CD4-positive, alpha-beta T cell treated with Interleukin-10 for 1 hour (primary cell): ENCODE data around the gene SPTLC2.
A peak's percentile ranks its signal among the peaks of the same experiment; 100 is the strongest.

Experiments used
- DNase-seq: peaks from one replicate; pipeline ENCODE4 v3.0.0-alpha.2; 2020

SPTLC2 gene

DNA sequence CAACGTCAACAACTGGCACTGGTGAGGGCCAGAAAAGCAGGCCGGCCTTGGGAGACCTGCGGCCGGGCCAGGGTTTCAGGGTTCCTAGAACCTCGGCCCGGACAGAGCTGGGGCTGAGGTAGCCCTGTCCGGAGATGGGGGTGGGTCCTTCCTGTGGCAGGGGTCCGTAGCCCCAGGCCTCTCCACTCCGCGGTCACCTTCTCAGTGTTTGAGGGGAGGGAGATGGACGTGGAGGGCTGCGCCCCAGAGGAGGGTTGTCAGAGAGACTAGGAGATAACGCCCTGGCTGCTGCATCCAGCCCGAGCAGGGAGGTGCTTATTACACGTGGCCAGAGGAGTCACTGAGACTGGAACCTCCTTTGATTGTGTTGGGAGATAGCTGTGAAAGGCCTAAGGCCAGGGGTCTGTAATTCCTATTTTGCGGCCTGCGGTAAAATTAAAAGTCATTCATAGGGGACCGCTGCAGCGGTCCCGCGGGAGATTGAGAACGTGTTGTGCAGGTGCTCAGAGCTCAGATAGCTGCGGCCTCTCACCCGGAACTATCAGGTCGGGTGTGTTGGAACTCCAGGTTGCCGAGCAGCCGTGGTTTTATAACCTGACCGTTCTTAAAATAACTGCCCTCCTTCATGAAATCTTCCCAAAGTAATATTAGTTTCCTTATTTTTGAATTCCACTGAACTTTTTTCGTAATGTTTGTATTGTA, 158.0 kb downstream of the SPTLC2 start:
- DNase-seq, result peak; percentile 37

DNA sequence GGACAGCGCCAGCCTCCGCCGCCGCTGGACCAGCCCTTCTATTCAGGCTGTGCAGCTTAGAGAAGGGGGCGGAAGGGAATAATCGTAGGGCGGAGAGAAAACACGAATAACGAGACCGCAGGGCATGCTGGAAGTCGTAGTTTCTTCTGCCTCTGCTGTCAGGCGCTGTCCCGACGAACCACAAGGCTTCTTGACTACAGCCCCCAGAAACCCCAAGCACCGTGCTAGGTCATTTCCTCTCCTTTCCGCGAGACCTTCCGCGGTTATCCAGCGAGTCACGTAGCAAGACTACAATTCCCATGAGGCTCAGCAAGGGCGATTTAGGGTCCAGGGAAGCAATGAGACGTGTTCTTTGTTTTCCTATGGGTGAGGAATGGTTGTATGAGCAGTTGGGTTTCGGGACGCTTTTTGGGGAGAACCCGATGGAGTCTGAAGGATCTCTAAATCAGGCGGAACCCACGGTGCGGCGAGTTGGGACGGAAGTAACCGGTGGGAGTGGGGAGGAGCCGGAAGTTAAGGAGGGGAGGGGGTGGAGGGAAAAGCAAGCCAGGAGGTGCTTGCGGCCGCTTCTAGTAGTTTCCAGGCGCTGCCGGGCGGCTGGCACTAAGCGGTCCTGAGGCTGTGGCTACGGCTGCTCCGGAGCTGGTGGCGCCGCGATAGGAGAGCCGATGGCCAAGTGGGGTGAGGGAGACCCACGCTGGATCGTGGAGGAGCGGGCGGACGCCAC, 158.8 kb downstream of the SPTLC2 start, which contains the start of the genes AHSA1 and VIPAS39:
AHSA1 (plus strand) TSS at position 572 of the 727 bp plus-strand sequence; CDS start at position 669, 97 bp downstream.
VIPAS39 (minus strand) TSS at position 80 of the 727 bp plus-strand sequence. CDS start 3,499 bp downstream, outside the sequence.
- peak; percentile 96 for DNase-seq

DNA sequence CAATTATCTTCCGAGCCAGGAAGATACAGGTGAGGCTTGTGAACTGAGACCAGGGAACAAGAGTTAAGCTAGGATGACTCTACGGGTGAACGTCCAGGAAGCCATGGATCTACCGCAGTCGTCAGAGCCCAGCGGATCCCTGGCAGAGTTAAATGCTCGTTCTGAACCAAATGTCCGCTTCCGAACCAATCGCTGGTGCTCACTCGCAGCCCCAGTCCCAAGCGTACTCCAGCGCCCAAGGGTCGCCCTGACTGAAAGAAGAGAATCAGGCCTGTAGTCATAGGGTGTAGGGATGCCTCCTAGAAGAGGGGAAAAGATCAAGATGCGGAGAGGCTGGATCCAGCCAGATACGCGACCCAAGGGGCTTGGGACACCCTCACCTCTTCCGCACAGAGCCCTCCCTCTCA, 159.3 kb downstream of the SPTLC2 start:
- no peak for DNase-seq
